ENCODE data around the gene TANGO2.

- no peak for TF ChIP-seq EP300 (IDR thresholded peaks at IDR 0.05; ENCODE audit: borderline replicate concordance)
- TF ChIP-seq CREB1 (IDR thresholded peaks at IDR 0.05; ENCODE audit: low read depth): no peak
- no peak for TF ChIP-seq CEBPB (IDR thresholded peaks at IDR 0.05)
- no peak for TF ChIP-seq YY1 (IDR thresholded peaks at IDR 0.05; ENCODE audit: low read depth)
- TF ChIP-seq REST (IDR thresholded peaks at IDR 0.05; ENCODE audit: low read depth): no peak
- no peak for TF ChIP-seq MAX (IDR thresholded peaks at IDR 0.05)
- no peak for TF ChIP-seq RAD21 (IDR thresholded peaks at IDR 0.05; ENCODE audit: low read depth)
- TF ChIP-seq TAF1 (IDR thresholded peaks at IDR 0.05; ENCODE audit: low read depth): no peak
- TF ChIP-seq FOXM1 (IDR thresholded peaks at IDR 0.05; ENCODE audit: borderline replicate concordance, low read depth): no peak
- TF ChIP-seq USF1 (IDR thresholded peaks at IDR 0.05): no peak
Measured at GRCh38 chr22:20083157-20083890, 62.4 kb downstream of the TANGO2 start.
